ENCODE data around the gene FBXW8.

Gene FBXW8

DNA sequence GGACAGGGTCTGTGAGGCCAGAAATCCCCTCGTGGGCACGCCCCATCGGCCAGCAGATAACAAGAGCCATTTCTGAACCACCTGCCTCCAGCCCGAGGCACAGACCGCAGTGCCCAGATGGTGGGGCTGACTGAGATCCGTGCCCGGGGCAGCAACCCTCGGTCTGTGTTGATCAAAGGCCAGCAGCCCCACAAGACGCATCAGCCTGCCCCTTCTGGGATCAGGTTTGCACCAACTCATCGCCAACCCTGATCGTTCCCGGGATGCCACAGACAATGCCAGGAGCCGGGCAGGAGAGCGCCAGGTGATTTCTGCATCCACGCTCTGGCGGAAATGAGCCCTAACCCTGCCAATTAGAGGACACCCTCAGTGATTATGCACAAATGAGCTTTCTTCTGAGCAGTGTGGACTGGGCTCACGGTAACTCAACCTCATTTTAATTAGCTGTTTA, 124.0 kb downstream of the FBXW8 start:
- DNase-seq (ENCODE audit: extremely low read depth in 1 of 2, low read depth in 1 of 2): no peak

DNA sequence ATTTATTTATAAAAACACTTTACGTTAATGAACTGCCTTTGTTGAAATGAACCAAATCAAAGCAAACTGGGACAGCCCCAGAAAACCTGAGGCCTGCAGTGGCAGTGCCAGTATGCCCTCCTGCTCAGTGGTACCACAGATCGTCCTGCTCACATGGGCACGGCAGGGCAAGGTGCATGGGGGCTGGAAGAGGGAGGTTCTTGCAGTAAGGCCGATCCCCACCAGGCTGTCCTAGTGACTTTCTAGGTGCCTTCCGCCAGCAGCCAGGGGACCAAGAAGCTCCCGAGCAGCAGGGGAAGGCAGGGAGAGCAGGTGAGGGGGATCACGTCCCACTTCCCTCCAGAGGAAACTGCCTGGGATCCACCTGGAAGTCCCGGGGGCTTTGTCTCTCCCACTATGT, 124.5 kb downstream of the FBXW8 start:
- no peak for DNase-seq (ENCODE audit: extremely low read depth in 1 of 2, low read depth in 1 of 2)

DNA sequence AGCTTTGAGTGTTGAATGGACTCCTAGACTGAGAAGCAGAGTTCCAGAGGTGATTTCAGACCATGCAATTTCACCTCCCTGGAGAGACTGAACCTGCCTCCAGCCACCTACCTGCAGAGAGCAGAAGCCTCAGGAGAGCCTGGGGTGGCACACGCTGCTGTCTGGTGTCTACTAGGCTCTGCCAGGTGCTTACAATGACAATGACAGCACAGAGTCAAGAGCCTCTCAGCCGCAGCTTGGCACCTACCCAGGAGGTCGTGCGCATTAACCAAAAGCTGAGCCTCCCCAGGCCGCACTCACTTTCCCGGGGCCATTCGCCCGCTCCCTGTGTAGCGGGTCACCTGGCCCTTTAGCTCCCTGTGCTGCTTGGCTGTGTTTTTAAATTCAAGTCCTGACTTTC, 125.3 kb downstream of the FBXW8 start:
- DNase-seq (ENCODE audit: extremely low read depth in 1 of 2, low read depth in 1 of 2): no peak

DNA sequence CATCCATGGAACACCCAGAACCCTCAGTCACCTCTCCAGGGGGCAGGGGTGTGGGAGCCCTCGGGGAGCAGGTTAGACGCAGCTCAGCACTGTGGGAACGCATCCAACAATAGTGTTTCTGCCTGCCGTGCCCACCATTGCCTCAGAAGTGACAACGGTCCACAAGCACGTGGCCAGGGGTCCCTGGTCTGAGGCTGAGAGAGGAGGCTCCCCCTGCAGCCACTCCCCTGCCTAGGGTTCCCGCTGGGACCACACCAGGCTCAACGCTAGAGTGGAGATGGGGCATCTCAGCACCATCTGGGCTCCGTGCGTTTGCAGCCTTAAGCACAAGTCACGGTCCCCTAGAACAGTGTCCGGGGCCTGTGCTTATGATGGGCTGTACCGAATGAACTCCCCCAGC, 125.8 kb downstream of the FBXW8 start:
- DNase-seq (ENCODE audit: extremely low read depth in 1 of 2, low read depth in 1 of 2): no peak

DNA sequence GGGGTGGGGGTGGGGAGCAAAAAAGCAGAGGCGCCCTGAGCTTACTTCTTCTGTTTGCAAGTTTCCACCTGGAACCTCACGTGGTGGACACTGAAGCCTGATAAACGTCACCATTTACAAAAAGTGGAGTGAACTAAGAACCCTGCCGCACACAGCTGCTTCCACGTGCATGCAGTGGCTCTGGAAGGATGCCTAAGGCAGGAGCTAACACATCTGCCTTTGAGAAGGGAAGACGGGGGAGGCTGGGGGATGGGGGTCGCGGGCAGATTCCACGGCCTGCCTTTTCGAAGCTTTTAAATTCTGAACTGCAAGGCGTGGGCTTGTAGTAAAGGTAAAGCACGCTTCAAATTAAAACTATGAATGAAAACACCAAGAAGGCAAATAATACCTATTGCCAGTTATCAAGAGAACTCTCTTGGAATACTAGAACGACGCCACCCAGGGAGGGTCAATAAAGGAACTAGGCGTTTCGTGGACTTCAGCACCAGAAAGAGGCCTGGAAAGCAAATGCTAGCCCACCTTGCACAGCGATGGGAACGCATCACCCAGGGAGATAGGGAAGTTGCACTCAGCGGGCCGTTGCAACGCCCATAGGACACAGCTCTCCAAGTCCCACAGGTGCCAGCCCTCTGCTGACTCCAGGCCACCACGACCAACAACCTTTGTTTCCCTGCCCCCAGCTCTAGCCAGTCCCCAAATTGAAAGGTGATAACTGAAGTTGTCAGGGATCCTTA, 126.7 kb downstream of the FBXW8 start:
- no peak for DNase-seq (ENCODE audit: extremely low read depth in 1 of 2, low read depth in 1 of 2)

DNA sequence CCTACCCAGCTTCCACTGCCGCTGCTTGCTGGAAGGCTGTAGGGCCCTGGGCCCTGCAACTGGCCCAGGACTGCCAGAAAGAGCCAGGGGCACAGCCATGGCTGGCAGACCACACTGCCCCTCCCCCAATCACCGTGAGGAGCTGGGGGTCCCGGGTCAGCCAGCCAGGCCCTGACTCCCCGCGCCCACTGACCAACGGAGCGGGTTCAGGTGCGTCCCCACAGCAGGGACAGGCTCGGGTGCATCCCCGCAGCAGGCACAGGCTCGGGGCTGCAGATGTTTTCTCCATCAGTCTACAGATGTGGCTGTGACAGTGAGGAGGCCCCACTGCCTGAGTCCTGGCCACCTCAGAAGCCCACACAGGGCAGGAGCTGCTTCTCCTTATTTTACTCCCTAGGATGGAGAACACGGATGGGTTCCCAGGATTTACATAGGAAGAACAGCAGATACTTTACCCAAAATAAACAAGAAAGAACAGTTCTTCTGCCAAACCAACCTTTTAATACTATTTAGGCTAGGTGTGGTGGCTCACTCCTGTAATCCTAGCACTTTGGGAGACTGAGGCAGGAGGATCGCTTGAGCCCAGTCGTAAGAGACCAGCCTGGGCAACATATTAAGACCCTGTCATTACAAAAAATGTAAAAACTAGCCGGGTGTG, 127.4 kb downstream of the FBXW8 start:
- DNase-seq (ENCODE audit: extremely low read depth in 1 of 2, low read depth in 1 of 2): no peak

DNA sequence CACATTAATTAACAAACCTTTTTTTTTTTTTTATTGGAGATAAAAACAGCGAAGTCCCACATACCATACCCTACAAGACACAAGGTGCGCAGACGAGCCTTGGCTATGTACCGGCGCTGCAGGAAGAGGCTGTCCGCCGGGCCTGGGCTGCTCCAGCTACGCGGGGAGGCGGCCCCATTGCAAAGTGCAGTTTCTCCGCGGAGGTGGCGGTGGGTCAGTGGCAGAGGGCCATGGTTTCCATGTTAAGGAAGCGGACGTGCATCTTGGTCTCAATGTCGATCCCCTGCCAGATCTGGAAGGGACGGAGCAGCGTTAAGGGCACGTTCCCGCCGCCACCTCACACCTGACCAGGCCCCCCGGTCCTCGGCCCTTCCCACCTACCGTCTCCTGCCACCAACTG, 128.2 kb downstream of the FBXW8 start:
- DNase-seq (ENCODE audit: extremely low read depth in 1 of 2, low read depth in 1 of 2): no peak

DNA sequence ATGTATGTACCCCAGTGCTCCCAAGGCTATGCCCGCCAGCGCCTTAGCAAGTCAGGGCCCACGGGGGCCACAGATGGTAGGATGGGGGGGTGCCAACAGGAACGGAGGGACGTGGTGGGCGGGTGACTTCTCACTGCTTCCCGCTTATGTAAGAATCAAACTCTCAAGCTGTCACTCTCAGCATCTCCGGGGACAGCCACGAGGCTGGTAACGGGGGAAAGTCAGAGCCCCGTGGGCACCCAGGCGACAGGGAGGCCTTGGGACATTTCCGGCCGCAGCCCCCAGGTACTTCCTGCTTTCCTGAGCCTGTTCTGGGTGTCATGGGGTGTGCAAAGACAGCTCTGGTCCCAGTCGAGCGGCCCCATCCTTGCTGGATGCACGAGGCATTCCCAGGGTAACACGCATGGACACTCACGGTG, 129.2 kb downstream of the FBXW8 start:
- no peak for DNase-seq (ENCODE audit: extremely low read depth in 1 of 2, low read depth in 1 of 2)

DNA sequence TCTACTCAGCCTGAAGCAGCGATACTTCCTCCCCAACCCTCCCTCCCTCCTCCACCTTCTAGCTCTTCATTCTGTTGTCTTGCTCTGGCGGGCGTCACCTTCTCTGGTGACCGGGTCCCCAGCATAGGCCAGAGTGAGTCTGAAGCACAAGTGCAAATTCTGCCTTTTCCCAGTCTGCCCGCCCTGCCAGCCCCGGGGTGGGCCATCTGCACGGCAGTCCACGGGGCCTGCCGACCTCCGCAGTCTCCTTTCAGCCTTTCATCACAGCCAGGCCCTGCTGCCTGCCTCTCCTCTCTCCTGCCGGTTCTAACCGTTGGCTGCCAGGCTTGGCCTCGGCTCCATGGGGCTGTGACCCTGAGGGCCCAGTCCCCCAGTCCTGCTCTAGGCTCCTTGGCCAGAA, 129.7 kb downstream of the FBXW8 start:
- DNase-seq (ENCODE audit: extremely low read depth in 1 of 2, low read depth in 1 of 2): no peak

DNA sequence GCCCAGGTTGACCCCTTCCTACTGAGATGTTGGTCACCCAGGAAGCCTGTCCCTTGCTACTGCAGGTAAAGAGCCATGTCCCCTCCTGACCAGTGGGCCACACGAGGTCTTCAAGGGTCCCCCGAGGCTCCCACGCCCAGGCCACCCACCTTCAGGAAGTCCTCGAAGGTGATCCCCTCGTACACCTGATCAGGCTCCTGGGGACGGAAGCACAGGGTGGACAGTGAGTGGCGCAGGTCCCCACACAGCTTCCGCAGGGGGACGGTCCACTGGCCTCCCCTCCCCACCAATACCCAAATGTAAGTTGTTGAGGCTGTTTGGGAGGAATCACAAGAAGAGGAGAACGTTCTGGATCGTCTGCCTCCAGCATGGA, 131.0 kb downstream of the FBXW8 start:
- DNase-seq (ENCODE audit: extremely low read depth in 1 of 2, low read depth in 1 of 2): no peak

DNA sequence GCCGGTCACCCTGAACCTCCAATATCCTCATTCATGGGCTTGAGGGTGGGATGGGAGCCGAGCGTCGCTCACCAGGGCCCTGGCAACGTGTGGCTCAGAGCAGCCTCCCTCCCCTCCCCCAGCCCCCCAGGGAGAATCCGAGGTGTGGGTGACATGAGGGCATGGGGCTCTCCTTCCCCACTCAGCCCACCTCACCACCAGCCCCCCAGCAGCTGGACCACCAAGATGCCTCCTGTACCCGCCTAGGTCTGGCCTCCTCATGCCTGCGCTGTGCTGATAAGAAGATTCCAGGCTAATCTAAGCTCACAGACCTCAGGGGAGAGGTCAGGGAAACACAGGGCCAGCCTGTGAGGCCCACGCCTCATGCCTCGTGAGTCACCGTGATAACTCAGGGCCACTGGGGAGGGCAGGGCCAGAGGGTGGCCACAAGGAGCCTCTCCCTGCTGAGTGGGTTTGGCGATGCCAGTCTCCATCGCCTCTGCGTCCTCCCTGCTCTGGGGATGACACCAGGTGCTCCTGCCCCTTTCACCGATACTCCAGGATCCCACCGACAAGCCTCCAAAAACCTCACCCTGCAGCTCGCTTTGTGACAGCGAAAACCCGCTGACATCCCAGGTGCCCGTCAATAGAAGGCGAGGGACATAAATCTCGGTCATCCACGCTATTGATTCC, 131.6 kb downstream of the FBXW8 start:
- DNase-seq (ENCODE audit: extremely low read depth in 1 of 2, low read depth in 1 of 2): no peak

DNA sequence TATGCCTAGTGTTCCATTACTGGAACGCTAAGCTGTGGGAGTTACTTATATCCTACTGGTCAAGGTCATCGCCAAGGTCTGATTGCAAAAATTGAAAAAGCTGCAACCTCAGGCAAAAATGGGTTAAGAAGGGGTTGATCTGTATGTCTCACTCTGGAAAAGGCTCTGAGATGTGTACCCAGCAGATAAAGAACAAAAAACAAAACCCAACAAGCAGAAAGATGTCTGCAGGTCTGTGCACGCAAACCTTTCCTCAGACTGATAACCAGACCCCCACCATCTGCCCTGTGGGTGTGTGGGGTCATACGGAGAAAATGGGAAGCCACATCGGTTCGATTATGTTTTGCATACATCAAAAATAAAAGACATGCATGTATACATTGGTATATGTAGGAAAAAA, 132.1 kb downstream of the FBXW8 start:
- no peak for DNase-seq (ENCODE audit: extremely low read depth in 1 of 2, low read depth in 1 of 2)

DNA sequence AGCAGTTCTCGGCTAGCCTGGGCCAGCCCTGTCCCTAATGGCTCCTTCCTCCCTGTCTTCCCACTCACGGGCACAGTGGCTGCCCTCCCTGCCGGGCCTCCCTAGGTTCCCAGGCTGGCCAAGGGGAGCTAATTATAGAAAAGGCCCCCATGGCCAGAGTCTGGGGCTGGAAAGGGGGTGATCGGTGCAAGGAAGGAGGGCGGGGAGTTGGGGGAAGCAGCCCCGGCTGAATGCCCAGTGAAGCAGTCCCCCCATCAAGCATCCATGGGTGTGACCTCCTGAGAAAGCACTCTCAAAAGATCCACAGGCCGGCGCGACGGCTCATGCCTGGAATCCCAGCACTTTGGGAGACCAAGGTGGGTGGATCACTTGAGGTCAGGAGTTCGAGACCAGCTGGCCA, 133.6 kb downstream of the FBXW8 start:
- DNase-seq (ENCODE audit: extremely low read depth in 1 of 2, low read depth in 1 of 2): no peak

DNA sequence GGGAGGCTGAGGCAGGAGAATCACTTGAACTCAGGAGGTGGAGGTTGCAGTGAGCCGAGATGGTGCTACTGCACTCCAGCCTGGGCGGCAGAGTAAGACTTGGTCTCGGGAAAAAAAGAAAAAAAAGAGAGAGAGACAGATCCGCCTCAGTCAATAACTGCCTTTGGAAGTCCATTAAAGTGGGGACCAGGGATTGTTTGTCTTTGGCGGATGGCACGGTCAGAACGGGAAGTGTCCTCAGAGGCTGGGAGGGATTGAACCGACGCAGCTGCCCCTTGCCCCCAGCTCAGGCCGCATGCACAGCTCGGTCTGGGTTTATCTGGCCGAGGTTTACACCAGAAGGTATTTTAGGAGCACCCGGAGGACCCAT, 134.0 kb downstream of the FBXW8 start:
- DNase-seq (ENCODE audit: extremely low read depth in 1 of 2, low read depth in 1 of 2): no peak

DNA sequence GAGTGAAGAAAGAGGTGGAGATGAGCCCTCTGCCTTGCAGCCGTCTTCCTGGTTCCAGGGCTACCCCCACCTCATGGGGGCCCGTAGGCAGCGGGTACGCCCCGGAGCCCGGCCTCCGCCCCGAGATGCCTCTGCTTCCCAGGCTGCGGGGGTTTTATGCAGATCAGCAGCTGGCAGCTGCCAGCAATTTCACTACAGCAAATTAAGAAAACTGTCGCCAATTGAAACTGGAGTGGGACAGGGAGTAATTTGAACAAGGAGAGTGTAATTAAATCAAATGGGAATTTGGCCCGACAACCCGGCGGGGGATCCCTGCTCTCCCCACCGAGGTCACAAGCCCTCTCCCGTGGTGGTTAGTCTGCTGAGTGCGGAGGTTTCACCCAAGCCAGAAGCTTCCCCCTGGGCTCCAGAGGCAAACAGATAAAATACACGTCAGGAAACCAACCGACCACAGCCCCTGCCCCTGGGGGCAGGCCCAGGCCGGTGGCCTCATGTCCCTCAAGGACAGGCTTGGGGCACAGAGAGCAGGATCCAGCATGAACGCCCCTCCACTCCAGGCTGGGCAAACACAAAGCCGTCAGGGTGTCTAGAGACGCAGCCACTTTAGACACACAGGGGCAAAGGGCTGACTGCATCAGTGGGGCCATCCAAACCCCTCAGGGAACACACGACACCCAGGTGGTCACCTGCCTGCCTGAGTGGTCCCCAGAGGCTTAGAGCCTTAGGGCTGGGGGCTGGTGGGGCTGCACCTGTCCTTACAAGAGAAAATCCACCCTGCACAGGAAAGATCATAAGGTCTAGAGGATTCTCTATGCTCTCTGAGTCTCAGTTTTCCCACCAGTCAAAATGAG, 134.6 kb downstream of the FBXW8 start:
- DNase-seq (ENCODE audit: extremely low read depth in 1 of 2, low read depth in 1 of 2): no peak

DNA sequence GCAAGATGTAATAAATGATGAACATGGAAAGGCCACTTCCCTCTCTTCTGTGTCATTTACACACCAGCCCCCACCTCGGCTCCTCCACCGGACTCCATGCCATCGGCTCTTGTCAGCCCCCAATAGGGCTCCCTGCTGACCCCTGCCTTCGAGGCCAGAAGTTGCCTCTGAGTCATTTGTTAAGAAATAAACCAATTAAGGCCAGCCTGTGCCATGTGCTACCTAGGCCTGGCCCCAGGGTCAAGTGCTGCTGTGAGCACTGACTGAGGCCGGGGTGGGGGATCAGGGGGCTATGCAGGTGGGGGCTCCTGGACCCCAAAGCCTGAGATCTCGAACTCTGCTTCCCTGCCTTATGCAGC, 135.2 kb downstream of the FBXW8 start:
- DNase-seq (ENCODE audit: extremely low read depth in 1 of 2, low read depth in 1 of 2): no peak

DNA sequence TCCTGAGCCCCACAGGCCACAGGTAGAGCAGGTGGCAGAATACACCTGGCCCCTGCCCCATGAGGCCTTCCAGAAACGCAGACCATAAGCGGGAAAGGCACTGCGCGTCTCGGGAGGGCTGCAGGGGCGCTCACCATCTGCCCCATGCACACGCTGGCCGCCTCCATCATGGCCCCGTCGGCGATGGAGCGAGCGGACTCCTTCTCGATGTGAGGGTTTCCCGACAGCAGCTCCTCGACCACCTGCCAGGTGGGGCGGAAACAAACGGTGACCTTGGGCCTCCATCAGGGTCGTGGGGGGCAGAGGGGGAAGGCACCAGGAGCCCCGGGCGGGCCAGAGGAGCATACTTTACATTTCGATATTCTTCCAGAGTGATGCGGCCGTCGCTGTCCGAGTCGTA, 135.7 kb downstream of the FBXW8 start:
- no peak for DNase-seq (ENCODE audit: extremely low read depth in 1 of 2, low read depth in 1 of 2)

DNA sequence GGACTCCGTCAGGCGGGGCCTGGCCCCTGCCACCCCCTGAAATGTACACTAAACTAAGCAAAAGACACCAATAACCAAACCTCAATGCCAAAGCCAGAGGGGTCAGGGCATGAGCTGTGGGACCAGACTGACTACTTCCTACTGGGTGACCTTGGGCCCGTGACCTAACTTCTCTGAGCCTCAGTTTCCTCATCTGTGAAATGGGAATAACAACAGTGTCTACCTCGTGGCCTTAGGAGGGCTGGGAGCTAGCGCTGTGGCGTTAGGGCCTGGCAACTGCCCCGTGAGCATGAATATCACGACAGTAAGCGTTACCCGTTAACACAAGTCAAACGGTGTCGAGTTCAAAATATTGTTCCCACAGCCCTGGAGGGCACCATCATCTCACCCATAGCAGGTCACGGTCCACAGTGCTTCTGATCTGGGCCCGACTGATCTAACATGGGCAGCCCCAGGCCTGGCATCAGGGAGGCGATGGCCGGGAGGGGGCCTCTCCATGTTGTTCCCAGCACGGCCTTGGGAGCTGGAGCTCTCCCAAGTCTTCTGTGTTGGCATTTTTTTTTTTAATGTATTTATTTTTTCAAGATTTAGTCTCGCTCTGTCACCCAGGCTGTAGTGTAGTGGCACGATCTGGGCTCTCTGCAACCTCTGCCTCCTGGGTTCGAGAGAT, 136.2 kb downstream of the FBXW8 start:
- no peak for DNase-seq (ENCODE audit: extremely low read depth in 1 of 2, low read depth in 1 of 2)

DNA sequence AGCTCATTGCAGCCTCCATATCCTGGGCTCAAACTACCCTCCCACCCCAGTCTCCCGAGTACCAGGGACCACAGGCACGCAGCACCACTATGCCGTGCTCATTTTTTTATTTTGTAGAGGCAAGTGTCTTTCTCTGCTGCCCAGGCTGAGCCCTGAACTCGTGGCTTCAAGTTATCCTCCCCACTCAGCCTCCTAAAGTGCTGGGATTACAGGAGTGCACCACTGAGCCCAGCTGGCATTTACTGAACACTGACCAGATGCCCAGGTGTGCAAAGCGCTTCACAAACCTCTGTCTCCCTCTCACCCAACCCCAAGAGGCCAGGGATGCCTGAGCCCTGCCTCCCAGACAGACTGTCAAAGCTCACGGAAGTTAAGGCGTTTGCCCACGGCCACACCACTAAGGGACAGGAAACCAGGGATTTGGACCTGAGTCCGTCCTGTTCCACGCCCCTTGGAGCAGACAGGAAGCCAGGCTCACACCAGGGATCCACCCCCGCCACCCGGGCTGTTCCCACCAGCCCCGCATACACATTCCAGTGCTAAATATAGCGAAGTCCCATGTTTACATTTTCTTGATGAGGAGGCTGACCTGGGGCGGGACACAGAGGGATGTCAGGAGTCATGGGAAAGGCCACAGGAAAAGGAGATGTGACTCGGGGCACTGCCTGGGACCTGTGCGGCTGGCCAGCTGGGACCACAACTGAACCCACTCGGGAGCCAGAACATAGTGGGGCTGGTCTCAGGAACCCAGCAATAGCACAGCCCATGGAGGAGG, 137.2 kb downstream of the FBXW8 start:
- no peak for DNase-seq (ENCODE audit: extremely low read depth in 1 of 2, low read depth in 1 of 2)

DNA sequence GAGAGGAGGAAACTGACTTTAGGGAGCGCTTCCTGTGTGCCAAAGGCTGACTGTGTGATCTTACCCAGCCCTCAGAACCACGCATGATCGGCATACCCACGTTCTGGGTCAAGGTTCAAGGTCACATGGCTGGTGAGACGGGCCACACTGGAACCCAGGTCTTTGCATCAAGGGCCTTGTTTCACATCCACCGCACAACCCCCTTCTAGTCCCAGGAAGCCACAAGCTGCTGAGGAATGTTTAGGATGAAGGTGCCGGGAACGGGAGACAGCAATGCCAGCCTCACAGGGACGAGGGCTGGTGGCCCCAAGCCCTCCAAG, 137.8 kb downstream of the FBXW8 start:
- DNase-seq (ENCODE audit: extremely low read depth in 1 of 2, low read depth in 1 of 2): no peak

Data from activated CD8-positive, alpha-beta memory T cell treated with anti-CD3 and anti-CD28 coated beads for 1 hour (primary cell).